Gastroesophageal sphincter (tissue), 4 donors: Measurements from ENCODE around the gene CACNG3. TPM values are rescaled to one million over a fixed set of nuclear protein-coding genes. Genes with fewer than 3 reads are reported as not detected.

ENCODE experiments used
- ATAC-seq: fragments of 150-250 bp; one replicate; pipeline ENCODE4 v1.9.1; 2016; ENCODE audit warnings: mild to moderate bottlenecking, moderate library complexity
- H3K27ac ChIP-seq, 4 donors: fragments of 200-600 bp; sonication (generic) in 3 of 4; 1 replicate in 3 of 4; 2 replicates in 1 of 4; pipeline ENCODE4 v1.5.1; 2016 to 2019
- H3K27me3 ChIP-seq: fragments of 200-600 bp; sonication (generic); one replicate; pipeline ENCODE4 v1.5.1; 2019
- H3K36me3 ChIP-seq, 2 donors: fragments of 200-600 bp; sonication (generic); one replicate each; pipeline ENCODE4 v1.5.1; 2019; ENCODE audit warnings: control low read depth in 1 of 2
- H3K4me1 ChIP-seq, 3 donors: fragments of 200-600 bp; sonication (generic); 1 replicate in 2 of 3; 2 replicates in 1 of 3; pipeline ENCODE4 v1.5.1; 2016 to 2019; ENCODE audit warnings: control low read depth in 2 of 3
- H3K4me3 ChIP-seq, 2 donors: fragments of 200-600 bp; sonication (generic); one replicate each; pipeline ENCODE4 v1.5.1; 2019; ENCODE audit warnings: mild to moderate bottlenecking in 1 of 2, moderate library complexity in 1 of 2
- H3K9me3 ChIP-seq, 3 donors: fragments of 200-600 bp; sonication (generic); one replicate each; pipeline ENCODE4 v1.5.1; 2017 to 2019; ENCODE audit warnings: control low read depth in 2 of 3
- EP300 ChIP-seq: sonication (generic); formaldehyde crosslinking; IDR thresholded peaks from one replicate; pipeline ENCODE4 v1.6.1; 2017; ENCODE audit warnings: antibody characterized with exemption, mild to moderate bottlenecking
- POLR2A ChIP-seq, 2 donors: fragments of 450-650 bp; IDR thresholded peaks; one replicate each; pipeline ENCODE4 v1.6.1; 2017; ENCODE audit warnings: antibody characterized with exemption in 2 of 2, mild to moderate bottlenecking in 2 of 2, moderate library complexity in 1 of 2
- POLR2AphosphoS5 ChIP-seq: sonication (generic); formaldehyde crosslinking; IDR thresholded peaks from one replicate; pipeline ENCODE4 v1.6.1; 2017; ENCODE audit warnings: antibody characterized with exemption
- WGBS, 2 donors: methylation state at CpG; one replicate each; pipeline ENCODE4 v1.1.5; 2018; ENCODE audit warnings: low coverage in 1 of 2; 5-methylcytosine and 5-hydroxymethylcytosine counted together
- total RNA-seq, 4 donors: library from RNA; depleted of rRNA; stranded (reverse); fragments of >200 nt; gene quantifications; one replicate each; pipeline ENCODE4 v1.1.0, GENCODE V29; 2016
- TF ChIP-seq, protein P1 (sequence below), 4 experiments: fragments of 200-600 bp in 2 of 4; fragments of 450-650 bp in 2 of 4; sonication (generic) in 1 of 4; IDR thresholded peaks; one replicate each; pipeline ENCODE4 v1.5.1; 2017 to 2019; ENCODE audit warnings: antibody characterized with exemption in 4 of 4, mild to moderate bottlenecking in 2 of 4, moderate library complexity in 2 of 4

CACNG3 gene
- total RNA-seq, 4 donors from 2014 or later = not detected

- no peak for TF ChIP-seq EP300
- TF ChIP-seq POLR2A (IDR thresholded peaks at IDR 0.05) = no peak
- no peak for TF ChIP-seq POLR2AphosphoS5
- TF ChIP-seq, protein P1, sequence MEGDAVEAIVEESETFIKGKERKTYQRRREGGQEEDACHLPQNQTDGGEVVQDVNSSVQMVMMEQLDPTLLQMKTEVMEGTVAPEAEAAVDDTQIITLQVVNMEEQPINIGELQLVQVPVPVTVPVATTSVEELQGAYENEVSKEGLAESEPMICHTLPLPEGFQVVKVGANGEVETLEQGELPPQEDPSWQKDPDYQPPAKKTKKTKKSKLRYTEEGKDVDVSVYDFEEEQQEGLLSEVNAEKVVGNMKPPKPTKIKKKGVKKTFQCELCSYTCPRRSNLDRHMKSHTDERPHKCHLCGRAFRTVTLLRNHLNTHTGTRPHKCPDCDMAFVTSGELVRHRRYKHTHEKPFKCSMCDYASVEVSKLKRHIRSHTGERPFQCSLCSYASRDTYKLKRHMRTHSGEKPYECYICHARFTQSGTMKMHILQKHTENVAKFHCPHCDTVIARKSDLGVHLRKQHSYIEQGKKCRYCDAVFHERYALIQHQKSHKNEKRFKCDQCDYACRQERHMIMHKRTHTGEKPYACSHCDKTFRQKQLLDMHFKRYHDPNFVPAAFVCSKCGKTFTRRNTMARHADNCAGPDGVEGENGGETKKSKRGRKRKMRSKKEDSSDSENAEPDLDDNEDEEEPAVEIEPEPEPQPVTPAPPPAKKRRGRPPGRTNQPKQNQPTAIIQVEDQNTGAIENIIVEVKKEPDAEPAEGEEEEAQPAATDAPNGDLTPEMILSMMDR (IDR thresholded peaks at IDR 0.05) = no peak
- WGBS, 2 donors = 20 to 49% methylated on average over 2 to 5 of the region's 5 CpGs
- Histone ChIP-seq H3K36me3 (no peaks in the 10 kb centered on the region), H3K4me3 (no peak overlapping the region), H3K27ac (no peak overlapping the region), H3K27me3 (peaks cover 82% of the 10 kb centered on the region), H3K4me1 (no peaks in the 10 kb centered on the region), H3K9me3 (no peaks in the 10 kb centered on the region)
- no peak for ATAC-seq
These were observed 1.8 kb downstream of the CACNG3 start for GRCh38 chr16:24257958-24258357.

GRCh38 chr16:24258791-24259190 is 2.7 kb downstream of the CACNG3 start:
- no peaks in the 10 kb centered on the region for H3K4me1 ChIP-seq
- peaks cover 74% of the 10 kb centered on the region for H3K27me3 ChIP-seq
- no peaks in the 10 kb centered on the region for H3K36me3 ChIP-seq
- WGBS, 2 donors = 45 to 71% methylated on average over 1 of the region's 1 CpG
- H3K27ac ChIP-seq = no peak overlapping the region
- no peak for ATAC-seq
- TF ChIP-seq EP300 = no peak
- TF ChIP-seq, protein P1 (IDR thresholded peaks at IDR 0.05) = no peak
- TF ChIP-seq POLR2A (IDR thresholded peaks at IDR 0.05) = no peak
- TF ChIP-seq POLR2AphosphoS5 = no peak
- no peaks in the 10 kb centered on the region for H3K9me3 ChIP-seq
- no peak overlapping the region for H3K4me3 ChIP-seq

DNA sequence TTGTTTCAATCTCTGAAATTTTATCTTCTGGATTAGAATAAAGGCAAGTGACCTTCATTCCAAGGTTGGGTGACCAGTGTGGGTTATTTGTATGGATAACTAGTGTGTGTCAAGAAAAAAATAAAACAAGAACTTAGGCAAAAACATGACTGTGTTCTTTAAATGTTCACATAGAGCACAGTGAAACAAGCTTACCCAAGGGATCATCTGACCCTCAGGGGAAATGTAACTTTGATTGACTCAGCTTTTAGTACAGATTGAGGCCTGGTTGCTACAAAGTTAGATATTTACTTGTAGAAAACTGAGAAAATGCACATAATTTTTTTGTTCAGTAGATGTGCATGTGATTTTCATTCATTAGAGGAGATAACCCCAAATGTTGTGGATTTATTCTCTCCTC is 6.7 kb downstream of the CACNG3 start:
- Histone ChIP-seq H3K27ac (no peak overlapping the region), H3K27me3 (peaks cover 39% of the 10 kb centered on the region), H3K4me3 (no peak overlapping the region), H3K4me1 (no peaks in the 10 kb centered on the region), H3K36me3 (no peaks in the 10 kb centered on the region), H3K9me3 (no peaks in the 10 kb centered on the region)
- no peak for ATAC-seq
- TF ChIP-seq POLR2AphosphoS5 (no peak), POLR2A (IDR thresholded peaks at IDR 0.05) (no peak), EP300 (no peak)
- TF ChIP-seq, protein P1 (IDR thresholded peaks at IDR 0.05) = no peak

GRCh38 chr16:24270721-24271442 is 14.7 kb downstream of the CACNG3 start:
- no peak overlapping the region for H3K4me3 ChIP-seq
- peaks cover 29% of the 10 kb centered on the region for H3K27me3 ChIP-seq
- TF ChIP-seq, protein P1 (IDR thresholded peaks at IDR 0.05) = no peak
- TF ChIP-seq POLR2A (IDR thresholded peaks at IDR 0.05) (no peak), POLR2AphosphoS5 (no peak), EP300 (no peak)
- no peaks in the 10 kb centered on the region for H3K9me3 ChIP-seq
- no peak for ATAC-seq
- no peaks in the 10 kb centered on the region for H3K4me1 ChIP-seq
- 73 to 83% methylated on average over 4 to 7 of the region's 7 CpGs for WGBS, 2 donors
- no peaks in the 10 kb centered on the region for H3K36me3 ChIP-seq
- no peak overlapping the region for H3K27ac ChIP-seq

GRCh38 chr16:24272379-24272778 is 16.2 kb downstream of the CACNG3 start:
- H3K4me3 ChIP-seq = no peak overlapping the region
- TF ChIP-seq POLR2AphosphoS5 (no peak), POLR2A (IDR thresholded peaks at IDR 0.05) (no peak), EP300 (no peak)
- TF ChIP-seq, protein P1 (IDR thresholded peaks at IDR 0.05) = no peak
- H3K4me1 ChIP-seq = no peaks in the 10 kb centered on the region
- H3K36me3 ChIP-seq = no peaks in the 10 kb centered on the region
- no peak overlapping the region for H3K27ac ChIP-seq
- ATAC-seq = no peak
- 38 to 60% methylated on average over 1 of the region's 1 CpG for WGBS, 2 donors
- peaks cover 24% of the 10 kb centered on the region for H3K27me3 ChIP-seq
- H3K9me3 ChIP-seq = no peaks in the 10 kb centered on the region
